ENCODE measurements around the gene ADIPOQ.

Gene ADIPOQ

DNA sequence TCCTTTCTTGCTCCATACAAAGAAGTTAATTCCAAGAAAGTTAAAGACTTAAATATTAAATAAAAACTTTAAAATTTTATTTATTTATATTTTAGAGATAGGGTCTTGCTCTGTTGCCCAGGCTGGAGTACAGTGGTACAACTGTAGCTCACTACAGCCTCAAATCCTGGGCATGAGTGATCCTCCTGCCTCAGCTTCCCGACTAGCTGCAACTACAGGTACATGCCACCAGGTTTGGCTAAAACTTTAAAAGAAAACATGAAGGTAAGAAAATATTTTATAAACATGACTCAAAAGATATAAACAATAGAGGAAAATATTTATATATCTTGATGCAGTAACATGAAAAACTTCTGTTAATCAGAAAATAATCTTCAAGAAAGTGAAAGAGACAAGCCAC lies 33.2 kb downstream of the ADIPOQ start:
- TF ChIP-seq, protein P1, sequence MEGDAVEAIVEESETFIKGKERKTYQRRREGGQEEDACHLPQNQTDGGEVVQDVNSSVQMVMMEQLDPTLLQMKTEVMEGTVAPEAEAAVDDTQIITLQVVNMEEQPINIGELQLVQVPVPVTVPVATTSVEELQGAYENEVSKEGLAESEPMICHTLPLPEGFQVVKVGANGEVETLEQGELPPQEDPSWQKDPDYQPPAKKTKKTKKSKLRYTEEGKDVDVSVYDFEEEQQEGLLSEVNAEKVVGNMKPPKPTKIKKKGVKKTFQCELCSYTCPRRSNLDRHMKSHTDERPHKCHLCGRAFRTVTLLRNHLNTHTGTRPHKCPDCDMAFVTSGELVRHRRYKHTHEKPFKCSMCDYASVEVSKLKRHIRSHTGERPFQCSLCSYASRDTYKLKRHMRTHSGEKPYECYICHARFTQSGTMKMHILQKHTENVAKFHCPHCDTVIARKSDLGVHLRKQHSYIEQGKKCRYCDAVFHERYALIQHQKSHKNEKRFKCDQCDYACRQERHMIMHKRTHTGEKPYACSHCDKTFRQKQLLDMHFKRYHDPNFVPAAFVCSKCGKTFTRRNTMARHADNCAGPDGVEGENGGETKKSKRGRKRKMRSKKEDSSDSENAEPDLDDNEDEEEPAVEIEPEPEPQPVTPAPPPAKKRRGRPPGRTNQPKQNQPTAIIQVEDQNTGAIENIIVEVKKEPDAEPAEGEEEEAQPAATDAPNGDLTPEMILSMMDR (IDR thresholded peaks at IDR 0.05; ENCODE audit: low read length) = no peak
- no peak for TF ChIP-seq EZH2 (optimal IDR thresholded peaks at IDR 0.05; ENCODE audit: low read depth, low read length)
- no peak for TF ChIP-seq EZH2phosphoT487 (IDR thresholded peaks at IDR 0.05; ENCODE audit: low read length)
- H3K9me2 ChIP-seq (replicated peaks; ENCODE audit: insufficient read depth, low read length) = no peaks in the 10 kb centered on the region
- H3K27ac ChIP-seq (ENCODE audit: low read length) = no peak overlapping the region
- no peak overlapping the region for H2AFZ ChIP-seq (ENCODE audit: low read length)
- no peaks in the 10 kb centered on the region for H3K4me1 ChIP-seq (ENCODE audit: low read length)
- H3K79me2 ChIP-seq (ENCODE audit: low read length) = no peaks in the 10 kb centered on the region
- no peak for DNase-seq
- no peaks in the 10 kb centered on the region for H3K27me3 ChIP-seq (replicated peaks; ENCODE audit: insufficient read depth, low read length)
- H3F3A ChIP-seq (ENCODE audit: insufficient read depth, low read length) = no peaks in the 10 kb centered on the region
- H3K4me2 ChIP-seq (ENCODE audit: low read depth, low read length) = no peak overlapping the region
- no peaks in the 10 kb centered on the region for H3K36me3 ChIP-seq (replicated peaks; ENCODE audit: insufficient read depth, low read length)
- no peaks in the 10 kb centered on the region for H4K20me1 ChIP-seq (ENCODE audit: insufficient read depth, low read length)
- no peak overlapping the region for H3K4me3 ChIP-seq (ENCODE audit: low read length)
- H3K9ac ChIP-seq (ENCODE audit: low read length) = no peak overlapping the region
- no peaks in the 10 kb centered on the region for H3K9me3 ChIP-seq (replicated peaks; ENCODE audit: insufficient read depth, low read length)

DNA sequence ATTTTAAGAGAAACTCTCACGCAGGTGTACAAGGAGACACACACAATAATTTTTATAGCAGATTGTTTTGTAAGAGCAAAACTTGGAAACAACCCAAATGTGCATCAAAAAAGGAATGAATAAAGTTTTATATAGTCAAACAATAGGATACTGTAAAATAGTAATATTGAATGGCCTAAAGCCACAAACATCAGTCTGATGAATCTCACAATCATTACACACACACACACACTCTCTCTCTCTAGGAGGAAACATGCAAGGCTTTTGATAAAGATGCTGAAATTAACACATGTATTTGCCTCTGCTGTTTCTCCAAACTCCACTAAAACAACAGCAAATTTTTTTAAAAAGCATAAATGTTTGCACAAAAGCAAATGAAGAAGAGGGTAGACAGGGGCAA lies 37.3 kb downstream of the ADIPOQ start:
- Histone ChIP-seq H3K79me2 (ENCODE audit: low read length) (no peaks in the 10 kb centered on the region), H3K9ac (ENCODE audit: low read length) (no peak overlapping the region), H3K9me3 (replicated peaks; ENCODE audit: insufficient read depth, low read length) (no peaks in the 10 kb centered on the region), H2AFZ (ENCODE audit: low read length) (no peak overlapping the region), H3K27me3 (replicated peaks; ENCODE audit: insufficient read depth, low read length) (no peaks in the 10 kb centered on the region), H3K4me3 (ENCODE audit: low read length) (no peak overlapping the region), H3K36me3 (replicated peaks; ENCODE audit: insufficient read depth, low read length) (no peaks in the 10 kb centered on the region), H3K4me2 (ENCODE audit: low read depth, low read length) (no peak overlapping the region), H4K20me1 (ENCODE audit: insufficient read depth, low read length) (no peaks in the 10 kb centered on the region), H3F3A (ENCODE audit: insufficient read depth, low read length) (0 out of 2 replicates have a peak, but pooled peaks cover 3% of the 10 kb centered on the region), H3K9me2 (replicated peaks; ENCODE audit: insufficient read depth, low read length) (no peaks in the 10 kb centered on the region), H3K4me1 (ENCODE audit: low read length) (peaks cover 8% of the 10 kb centered on the region), H3K27ac (ENCODE audit: low read length) (no peak overlapping the region)
- no peak for TF ChIP-seq EZH2phosphoT487 (IDR thresholded peaks at IDR 0.05; ENCODE audit: low read length)
- TF ChIP-seq, protein P1 (IDR thresholded peaks at IDR 0.05; ENCODE audit: low read length) = no peak
- no peak for TF ChIP-seq EZH2 (optimal IDR thresholded peaks at IDR 0.05; ENCODE audit: low read depth, low read length)
- DNase-seq = no peak

GRCh38 chr3:186880406-186880805 lies 37.9 kb downstream of the ADIPOQ start:
- TF ChIP-seq EZH2 (optimal IDR thresholded peaks at IDR 0.05; ENCODE audit: low read depth, low read length) (no peak), EZH2phosphoT487 (IDR thresholded peaks at IDR 0.05; ENCODE audit: low read length) (no peak)
- TF ChIP-seq, protein P1 (IDR thresholded peaks at IDR 0.05; ENCODE audit: low read length) = no peak
- H3K27ac ChIP-seq (ENCODE audit: low read length) = no peak overlapping the region
- no peaks in the 10 kb centered on the region for H3K27me3 ChIP-seq (replicated peaks; ENCODE audit: insufficient read depth, low read length)
- no peaks in the 10 kb centered on the region for H4K20me1 ChIP-seq (ENCODE audit: insufficient read depth, low read length)
- no peak for DNase-seq
- no peaks in the 10 kb centered on the region for H3K79me2 ChIP-seq (ENCODE audit: low read length)
- no peaks in the 10 kb centered on the region for H3K9me3 ChIP-seq (replicated peaks; ENCODE audit: insufficient read depth, low read length)
- H3F3A ChIP-seq (ENCODE audit: insufficient read depth, low read length) = 0 out of 2 replicates have a peak, but pooled peaks cover 3% of the 10 kb centered on the region
- H3K9ac ChIP-seq (ENCODE audit: low read length) = no peak overlapping the region
- H3K4me2 ChIP-seq (ENCODE audit: low read depth, low read length) = no peak overlapping the region
- no peak overlapping the region for H3K4me3 ChIP-seq (ENCODE audit: low read length)
- H3K36me3 ChIP-seq (replicated peaks; ENCODE audit: insufficient read depth, low read length) = no peaks in the 10 kb centered on the region
- no peak overlapping the region for H2AFZ ChIP-seq (ENCODE audit: low read length)
- no peaks in the 10 kb centered on the region for H3K9me2 ChIP-seq (replicated peaks; ENCODE audit: insufficient read depth, low read length)
- H3K4me1 ChIP-seq (ENCODE audit: low read length) = peaks cover 8% of the 10 kb centered on the region
